ENCODE data around the gene CSK.

Gene CSK

GRCh38 chr15:74828835-74829234 lies 47.0 kb downstream of the CSK start:
- no peak for DNase-seq

- no peak for DNase-seq
Measured at GRCh38 chr15:74829486-74829885, 47.6 kb downstream of the CSK start.

- DNase-seq = no peak
Measured at GRCh38 chr15:74829991-74830390, 48.1 kb downstream of the CSK start.

GRCh38 chr15:74830868-74831267 lies 49.0 kb downstream of the CSK start:
- DNase-seq = no peak

- DNase-seq = no peak
Measured at GRCh38 chr15:74831813-74832495, 50.1 kb downstream of the CSK start.

GRCh38 chr15:74832826-74833225 lies 50.9 kb downstream of the CSK start:
- DNase-seq = no peak

GRCh38 chr15:74833376-74834107 lies 51.7 kb downstream of the CSK start:
- DNase-seq = no peak

GRCh38 chr15:74835312-74835823 lies 53.5 kb downstream of the CSK start:
- DNase-seq = peak; percentile 28 to 38

GRCh38 chr15:74836846-74837245 lies 55.0 kb downstream of the CSK start:
- DNase-seq = no peak

GRCh38 chr15:74837482-74838136 lies 55.7 kb downstream of the CSK start:
- no peak for DNase-seq

- no peak for DNase-seq
Measured at GRCh38 chr15:74838137-74838516, 56.2 kb downstream of the CSK start.

GRCh38 chr15:74838746-74839525 lies 57.1 kb downstream of the CSK start:
- DNase-seq = no peak

- DNase-seq = no peak
Measured at GRCh38 chr15:74839526-74840395, 57.9 kb downstream of the CSK start.

GRCh38 chr15:74840851-74841775 lies 59.2 kb downstream of the CSK start:
- no peak for DNase-seq

- no peak for DNase-seq
Measured at GRCh38 chr15:74841891-74842373, 60.1 kb downstream of the CSK start.

GRCh38 chr15:74842581-74843444 lies 60.9 kb downstream of the CSK start, which contains the start of gene ULK3:
Gene ULK3 (minus strand): TSS chr15:74843156. CDS start chr15:74843105, 51 bp downstream.
- DNase-seq = peak; percentile 81 to 83

- no peak for DNase-seq
Measured at GRCh38 chr15:74843445-74843828, 61.6 kb downstream of the CSK start.

GRCh38 chr15:74843891-74844299 lies 62.0 kb downstream of the CSK start:
- DNase-seq = no peak
